Spleen (tissue), 11 donors: Measurements from ENCODE around the gene TSKU. TPM values are rescaled to one million over a fixed set of nuclear protein-coding genes. Genes with fewer than 3 reads are reported as not detected.

Source experiments
- DNase-seq: peaks from one replicate; pipeline ENCODE4 v3.0.0-alpha.2; 2020
- H3K27ac ChIP-seq, 8 donors: fragments of 200-600 bp; sonication (generic) in 7 of 8; 1 replicate in 4 of 8; 2 replicates in 4 of 8; pipeline versions ENCODE4 v1.5.0 to v1.8.0; 2016 to 2021; ENCODE audit warnings: inconsistent platforms in 4 of 8, mild to moderate bottlenecking in 4 of 8, moderate library complexity in 1 of 8
- H3K27me3 ChIP-seq, 7 donors: fragments of 200-600 bp; sonication (generic) in 6 of 7; replicated peaks in 1 of 7; 1 replicate in 4 of 7; 2 replicates in 3 of 7; pipeline versions ENCODE4 v1.5.0 to v1.8.0; 2016 to 2021; ENCODE audit warnings: inconsistent platforms in 3 of 7, mild to moderate bottlenecking in 1 of 7
- H3K36me3 ChIP-seq, 6 donors: fragments of 200-600 bp; sonication (generic) in 5 of 6; 1 replicate in 4 of 6; 2 replicates in 2 of 6; pipeline versions ENCODE4 v1.5.0 to v1.8.0; 2016 to 2021; ENCODE audit warnings: inconsistent platforms in 2 of 6
- H3K4me1 ChIP-seq, 6 donors: fragments of 200-600 bp; sonication (generic) in 5 of 6; 1 replicate in 3 of 6; 2 replicates in 3 of 6; pipeline versions ENCODE4 v1.5.0 to v1.8.0; 2016 to 2021; ENCODE audit warnings: inconsistent platforms in 3 of 6
- H3K4me3 ChIP-seq, 8 donors: fragments of 200-600 bp; sonication (generic) in 7 of 8; 1 replicate in 4 of 8; 2 replicates in 4 of 8; pipeline versions ENCODE4 v1.5.0 to v1.8.0; 2016 to 2021; ENCODE audit warnings: inconsistent platforms in 4 of 8, mild to moderate bottlenecking in 4 of 8, moderate library complexity in 2 of 8
- H3K9me3 ChIP-seq, 8 donors: fragments of 200-600 bp; sonication (generic) in 7 of 8; 1 replicate in 4 of 8; 2 replicates in 4 of 8; pipeline versions ENCODE4 v1.5.0 to v1.8.0; 2016 to 2021; ENCODE audit warnings: inconsistent platforms in 4 of 8
- CTCF ChIP-seq, 11 experiments: fragments of 200-600 bp in 7 of 11; fragments of 450-650 bp in 4 of 11; sonication (generic) in 4 of 11; IDR thresholded peaks in 8 of 11; conservative IDR thresholded peaks in 3 of 11; 1 replicate in 7 of 11; 2 replicates in 4 of 11; pipeline versions ENCODE4 v1.4.0 to v1.8.0; 2016 to 2021; ENCODE audit warnings: antibody characterized with exemption in 11 of 11, inconsistent platforms in 4 of 11, mild to moderate bottlenecking in 1 of 11
- POLR2A ChIP-seq, 3 donors: fragments of 450-650 bp; IDR thresholded peaks; one replicate each; pipeline ENCODE4 v1.5.1; 2017; ENCODE audit warnings: antibody characterized with exemption in 3 of 3, mild to moderate bottlenecking in 1 of 3
- POLR2AphosphoS5 ChIP-seq, 3 donors: sonication (generic); formaldehyde crosslinking; IDR thresholded peaks; one replicate each; pipeline ENCODE4 v1.5.1; 2017; ENCODE audit warnings: antibody characterized with exemption in 3 of 3
- WGBS, 5 donors: extraction: QIAGEN DNeasy Blood & Tissue Kit in 3 of 5; methylation state at CpG; one replicate each; pipeline versions ENCODE4 v1.1.5 to v1.1.7; 2013 to 2018; 5-methylcytosine and 5-hydroxymethylcytosine counted together
- intact Hi-C: fragments of 100-400 bp; cut with DNase I; formaldehyde crosslinking; loops from one replicate; pipeline ENCODE4 v1.15.0; 2023; ENCODE audit warnings: low total_unique reads
- polyA plus RNA-seq, 3 donors: library from polyadenylated mRNA; stranded (reverse); fragments of 200-250 nt; gene quantifications; one replicate each; pipeline ENCODE4 v1.2.1, GENCODE V29; 2013
- total RNA-seq, 7 donors: library from RNA; depleted of rRNA in 3 of 7; stranded (reverse); fragments of >200 nt in 3 of 7; fragmentation: NEBNext Ultra II Directional in 4 of 7; extraction: Animal tissue kit (Norgen Biotek cat#: 25700) in 4 of 7; gene quantifications; one replicate each; pipeline versions ENCODE4 v1.1.0 to v1.2.1, GENCODE V29; 2016 to 2021
- donor health status: healthy with polysubstance abuse.
- donor health status: DM: no; HTN: no; CAD: no; lungs with moderate emphysema.
- donor health status: DM: no; HTN: no; CAD: no.
- donor health status: Bipolar disorder and iron deficiency.
- donor health status: healthy.
- donor health status: DM: no; HTN: no; CAD: no.
- donor health status: DM: yes; HTN: yes; CAD: no.

Gene TSKU
- total and polyA plus RNA-seq, 10 donors: 1.1 to 18.6 (median 11.4) TPM

- Histone ChIP-seq H3K9me3 (no peaks in the 10 kb centered on the region), H3K4me3 (no peak overlapping the region), H3K27ac (no peak overlapping the region), H3K36me3 (no peaks in the 10 kb centered on the region), H3K27me3 (no peaks in the 10 kb centered on the region), H3K4me1 (peaks cover 0 to 19% (median 7%) of the 10 kb centered on the region in 6 donors)
- TF ChIP-seq POLR2AphosphoS5 (IDR thresholded peaks at IDR 0.05): no peak
- TF ChIP-seq CTCF (IDR thresholded peaks at IDR 0.05 in 8 of 11, conservative IDR thresholded peaks at IDR 0.05 in 3 of 11): no peak
- no peak for TF ChIP-seq POLR2A (IDR thresholded peaks at IDR 0.05)
- intact Hi-C loops: no loop called here
- no peak for DNase-seq
- WGBS, 5 donors: 81 to 88% (median 84%) methylated on average over 12 to 13 of the region's 13 CpGs
These were observed 35.0 kb upstream of the TSKU start for GRCh38 chr11:76747915-76748860.

GRCh38 chr11:76748948-76749347 lies 34.2 kb upstream of the TSKU start:
- Histone ChIP-seq H3K4me3 (no peak overlapping the region), H3K27ac (no peak overlapping the region), H3K36me3 (no peaks in the 10 kb centered on the region), H3K27me3 (no peaks in the 10 kb centered on the region), H3K4me1 (peaks cover 0 to 26% (median 9%) of the 10 kb centered on the region in 6 donors), H3K9me3 (no peaks in the 10 kb centered on the region)
- DNase-seq: no peak
- intact Hi-C loops: no loop called here
- 67 to 91% (median 84%) methylated on average over 5 of the region's 5 CpGs for WGBS, 5 donors
- TF ChIP-seq POLR2AphosphoS5 (IDR thresholded peaks at IDR 0.05) (no peak), POLR2A (IDR thresholded peaks at IDR 0.05) (no peak), CTCF (IDR thresholded peaks at IDR 0.05 in 8 of 11, conservative IDR thresholded peaks at IDR 0.05 in 3 of 11) (no peak)

DNA sequence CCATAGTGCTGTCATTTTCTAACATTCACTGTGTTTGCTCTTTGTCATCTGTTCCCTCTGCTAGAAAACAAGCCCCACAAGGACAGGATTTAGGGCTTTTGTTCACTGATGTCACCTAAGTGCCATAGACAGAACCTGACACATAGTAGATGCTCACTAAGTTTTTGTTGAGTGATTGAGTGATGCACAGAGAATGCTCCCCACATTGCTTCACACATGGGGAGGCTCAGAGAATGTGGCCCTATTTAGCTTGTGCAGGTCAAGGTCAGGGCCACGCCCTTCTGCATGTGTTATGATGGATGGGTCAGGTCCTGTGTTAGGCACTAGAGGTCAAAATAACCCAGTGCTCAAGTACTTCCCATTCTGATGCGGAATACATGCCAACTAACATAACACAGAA lies 33.1 kb upstream of the TSKU start:
- H3K9me3 ChIP-seq: no peaks in the 10 kb centered on the region
- TF ChIP-seq CTCF (IDR thresholded peaks at IDR 0.05 in 8 of 11, conservative IDR thresholded peaks at IDR 0.05 in 3 of 11): no peak
- no peak for TF ChIP-seq POLR2A (IDR thresholded peaks at IDR 0.05)
- TF ChIP-seq POLR2AphosphoS5 (IDR thresholded peaks at IDR 0.05): no peak
- peaks cover 0 to 26% (median 9%) of the 10 kb centered on the region in 6 donors for H3K4me1 ChIP-seq
- H3K27me3 ChIP-seq: no peaks in the 10 kb centered on the region
- no peak overlapping the region for H3K27ac ChIP-seq
- no peaks in the 10 kb centered on the region for H3K36me3 ChIP-seq
- no peak for DNase-seq
- intact Hi-C loops: no loop called here
- H3K4me3 ChIP-seq: no peak overlapping the region
- 67 to 81% (median 71%) methylated on average over 2 of the region's 2 CpGs for WGBS, 5 donors

- H3K9me3 ChIP-seq: no peaks in the 10 kb centered on the region
- H3K4me3 ChIP-seq: no peak overlapping the region
- no peak overlapping the region for H3K27ac ChIP-seq
- intact Hi-C loops: no loop called here
- 88 to 98% (median 95%) methylated on average over 4 to 6 of the region's 6 CpGs for WGBS, 5 donors
- DNase-seq: no peak
- H3K4me1 ChIP-seq: peaks cover 0 to 26% (median 9%) of the 10 kb centered on the region in 6 donors
- no peaks in the 10 kb centered on the region for H3K27me3 ChIP-seq
- TF ChIP-seq POLR2AphosphoS5 (IDR thresholded peaks at IDR 0.05) (no peak), POLR2A (IDR thresholded peaks at IDR 0.05) (no peak), CTCF (IDR thresholded peaks at IDR 0.05 in 8 of 11, conservative IDR thresholded peaks at IDR 0.05 in 3 of 11) (no peak)
- no peaks in the 10 kb centered on the region for H3K36me3 ChIP-seq
These were observed 32.4 kb upstream of the TSKU start for GRCh38 chr11:76750746-76751145.
